ENCODE data around the gene ANKRD40.
"Not testable (repeated sequence)": the region's sequence is repeated elsewhere in the genome, so short reads cannot be mapped to it uniquely, and the experiment has no call there.

Gene ANKRD40

DNA sequence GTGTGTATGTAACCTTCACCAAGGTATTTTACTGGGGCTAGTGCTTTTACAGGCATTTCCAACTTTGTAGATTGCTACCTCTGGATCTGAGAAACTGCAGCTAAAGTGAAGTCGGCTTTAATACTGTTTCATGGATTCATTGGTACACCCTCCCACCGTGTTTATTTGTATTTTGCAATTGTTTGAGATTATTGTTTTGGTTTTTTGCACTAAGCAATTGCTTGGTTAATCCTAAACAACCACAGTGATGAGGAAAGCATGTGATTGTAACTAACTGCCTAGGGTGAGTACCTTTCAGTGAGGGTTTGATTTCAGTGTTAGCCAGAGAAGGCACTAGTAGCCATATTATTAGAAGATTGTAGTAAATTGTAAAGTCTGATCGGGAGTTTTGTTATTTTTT, 15.0 kb upstream of the ANKRD40 start:
- Histone ChIP-seq H3K9me3 (ENCODE audit: low read length) (no peaks in the 10 kb centered on the region), H3K4me1 (ENCODE audit: insufficient read depth, low read length) (peaks cover 15% of the 10 kb centered on the region), H3K36me3 (ENCODE audit: insufficient read depth, low read length) (no peaks in the 10 kb centered on the region), H2AFZ (ENCODE audit: low read depth, low read length) (no peak overlapping the region), H3K27me3 (ENCODE audit: insufficient read depth, low read length) (no peaks in the 10 kb centered on the region), H3K4me3 (ENCODE audit: low read length) (no peak overlapping the region)

- Histone ChIP-seq H3K36me3 (ENCODE audit: insufficient read depth, low read length) (no peaks in the 10 kb centered on the region), H3K27me3 (ENCODE audit: insufficient read depth, low read length) (no peaks in the 10 kb centered on the region)
Measured at GRCh38 chr17:50721194-50722010, 13.7 kb upstream of the ANKRD40 start.

GRCh38 chr17:50719924-50720794, 12.4 kb upstream of the ANKRD40 start:
- no peaks in the 10 kb centered on the region for H3K27me3 ChIP-seq (ENCODE audit: insufficient read depth, low read length)
- H3K4me1 ChIP-seq (ENCODE audit: insufficient read depth, low read length) = peaks cover 15% of the 10 kb centered on the region
- H3K4me3 ChIP-seq (ENCODE audit: low read length) = peak overlapping the region; percentile 81
- H2AFZ ChIP-seq (ENCODE audit: low read depth, low read length) = peak overlapping the region; percentile 68
- H3K9me3 ChIP-seq (ENCODE audit: low read length) = no peaks in the 10 kb centered on the region
- H3K36me3 ChIP-seq (ENCODE audit: insufficient read depth, low read length) = no peaks in the 10 kb centered on the region

More at GRCh38 chr17:50721194-50722010, 13.7 kb upstream of the ANKRD40 start:
- Histone ChIP-seq H3K4me1 (ENCODE audit: insufficient read depth, low read length) (peaks cover 15% of the 10 kb centered on the region), H3K4me3 (ENCODE audit: low read length) (peak overlapping the region; percentile 81), H3K9me3 (ENCODE audit: low read length) (no peaks in the 10 kb centered on the region), H2AFZ (ENCODE audit: low read depth, low read length) (no peak overlapping the region)

DNA sequence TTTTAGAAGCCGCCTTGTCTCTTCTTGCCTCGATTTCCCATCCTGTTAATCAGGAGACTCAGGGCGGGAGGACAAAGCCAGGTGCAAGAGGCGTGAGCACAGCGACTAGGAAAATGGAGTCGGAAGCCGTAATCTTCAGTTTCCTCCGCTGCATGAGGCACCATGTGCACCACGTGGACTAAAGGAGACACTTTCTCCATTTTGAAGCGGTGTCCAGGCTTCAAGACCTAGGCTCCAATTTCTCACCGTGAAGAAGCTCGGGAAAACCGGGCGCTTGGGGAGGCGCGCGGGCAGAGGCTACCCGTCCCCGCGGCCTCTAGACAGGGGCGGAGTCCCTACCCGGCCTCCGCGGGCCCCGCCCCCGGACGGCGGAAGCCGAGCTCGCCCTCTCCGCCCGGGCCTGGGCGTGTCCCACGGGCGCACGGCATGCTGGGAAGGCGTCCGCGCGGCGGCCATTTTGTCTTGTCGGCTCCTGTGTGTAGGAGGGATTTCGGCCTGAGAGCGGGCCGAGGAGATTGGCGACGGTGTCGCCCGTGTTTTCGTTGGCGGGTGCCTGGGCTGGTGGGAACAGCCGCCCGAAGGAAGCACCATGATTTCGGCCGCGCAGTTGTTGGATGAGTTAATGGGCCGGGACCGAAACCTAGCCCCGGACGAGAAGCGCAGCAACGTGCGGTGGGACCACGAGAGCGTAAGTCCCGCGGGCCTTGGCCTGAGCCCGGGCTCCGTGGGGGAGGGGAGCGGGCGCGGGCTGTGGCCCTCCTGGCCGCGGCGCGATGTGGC, 11.6 kb upstream of the ANKRD40 start, which contains the start of gene LUC7L3:
LUC7L3 (plus strand) TSS at position 460 of the 780 bp plus-strand sequence; CDS start at position 590, 130 bp downstream.
- H3K27me3 ChIP-seq (ENCODE audit: insufficient read depth, low read length) = no peaks in the 10 kb centered on the region
- peaks cover 15% of the 10 kb centered on the region for H3K4me1 ChIP-seq (ENCODE audit: insufficient read depth, low read length)
- H3K36me3 ChIP-seq (ENCODE audit: insufficient read depth, low read length) = no peaks in the 10 kb centered on the region
- peak within 1 kb of the TSS; percentile 81 for H3K4me3 ChIP-seq (ENCODE audit: low read length)
- no peaks in the 10 kb centered on the region for H3K9me3 ChIP-seq (ENCODE audit: low read length)
- H2AFZ ChIP-seq (ENCODE audit: low read depth, low read length) = peak within 1 kb of the TSS; percentile 68

DNA sequence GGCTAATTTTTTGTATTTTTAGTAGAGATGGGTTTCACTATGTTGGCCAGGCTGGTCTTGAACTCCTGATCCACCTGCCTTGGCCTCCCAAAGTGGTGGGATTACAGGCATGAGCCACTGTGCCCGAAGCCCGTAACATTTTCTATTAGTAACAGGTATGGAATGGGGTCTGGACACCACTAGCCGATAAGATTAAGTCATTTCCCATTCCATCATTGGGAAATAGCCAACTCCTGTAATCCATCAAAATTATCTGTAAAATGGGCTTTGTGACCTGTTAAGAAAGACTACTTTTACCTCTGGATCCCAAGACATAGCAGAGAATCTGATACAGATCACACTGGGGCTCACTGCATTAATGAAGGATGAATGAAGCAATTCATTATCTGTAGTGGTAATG, 7.8 kb upstream of the ANKRD40 start:
- peaks cover 2% of the 10 kb centered on the region for H3K4me1 ChIP-seq (ENCODE audit: insufficient read depth, low read length)
- no peaks in the 10 kb centered on the region for H3K27me3 ChIP-seq (ENCODE audit: insufficient read depth, low read length)
- no peak overlapping the region for H2AFZ ChIP-seq (ENCODE audit: low read depth, low read length)
- H3K4me3 ChIP-seq (ENCODE audit: low read length) = no peak overlapping the region
- no peaks in the 10 kb centered on the region for H3K36me3 ChIP-seq (ENCODE audit: insufficient read depth, low read length)
- H3K9me3 ChIP-seq (ENCODE audit: low read length) = no peaks in the 10 kb centered on the region

- peaks cover 11% of the 10 kb centered on the region for H3K4me1 ChIP-seq (ENCODE audit: insufficient read depth, low read length)
- H3K9me3 ChIP-seq (ENCODE audit: low read length) = no peaks in the 10 kb centered on the region
- H3K4me3 ChIP-seq (ENCODE audit: low read length) = no peak overlapping the region
- no peaks in the 10 kb centered on the region for H3K27me3 ChIP-seq (ENCODE audit: insufficient read depth, low read length)
- no peaks in the 10 kb centered on the region for H3K36me3 ChIP-seq (ENCODE audit: insufficient read depth, low read length)
- H2AFZ ChIP-seq (ENCODE audit: low read depth, low read length) = no peak overlapping the region
Measured at GRCh38 chr17:50712641-50713040, 4.9 kb upstream of the ANKRD40 start.

GRCh38 chr17:50710650-50711049, 2.9 kb upstream of the ANKRD40 start:
- peaks cover 13% of the 10 kb centered on the region for H3K4me1 ChIP-seq (ENCODE audit: insufficient read depth, low read length)
- H3K4me3 ChIP-seq (ENCODE audit: low read length) = no peak overlapping the region
- no peaks in the 10 kb centered on the region for H3K36me3 ChIP-seq (ENCODE audit: insufficient read depth, low read length)
- H2AFZ ChIP-seq (ENCODE audit: low read depth, low read length) = no peak overlapping the region
- H3K27me3 ChIP-seq (ENCODE audit: insufficient read depth, low read length) = no peaks in the 10 kb centered on the region
- H3K9me3 ChIP-seq (ENCODE audit: low read length) = no peaks in the 10 kb centered on the region

GRCh38 chr17:50710025-50710424, 2.3 kb upstream of the ANKRD40 start:
- H3K27me3 ChIP-seq (ENCODE audit: insufficient read depth, low read length) = no peaks in the 10 kb centered on the region
- peaks cover 13% of the 10 kb centered on the region for H3K4me1 ChIP-seq (ENCODE audit: insufficient read depth, low read length)
- H3K4me3 ChIP-seq (ENCODE audit: low read length) = no peak overlapping the region
- no peaks in the 10 kb centered on the region for H3K9me3 ChIP-seq (ENCODE audit: low read length)
- H2AFZ ChIP-seq (ENCODE audit: low read depth, low read length) = no peak overlapping the region
- H3K36me3 ChIP-seq (ENCODE audit: insufficient read depth, low read length) = no peaks in the 10 kb centered on the region

DNA sequence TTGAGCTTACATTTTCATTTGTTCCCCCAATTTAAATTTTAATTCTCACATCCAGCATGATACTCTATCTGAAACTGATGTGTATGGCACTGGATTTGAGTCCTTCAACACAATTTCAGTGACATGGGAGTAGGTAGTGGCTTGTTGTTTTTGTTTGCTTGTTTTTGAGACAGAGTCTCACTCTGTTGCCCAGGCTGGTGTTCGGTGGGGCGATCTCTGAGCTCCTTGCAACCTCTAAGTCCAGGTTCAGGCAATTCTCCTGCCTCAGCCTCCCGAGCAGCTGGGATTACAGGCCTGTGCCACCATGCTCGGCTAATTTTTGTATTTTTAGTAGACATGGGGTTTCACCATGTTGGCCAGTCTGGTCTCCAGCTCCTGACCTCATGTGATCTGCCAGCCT, 1.3 kb upstream of the ANKRD40 start:
- peak overlapping the region; percentile 96 for H3K4me3 ChIP-seq (ENCODE audit: low read length)
- not testable (repeated sequence) for H3K27me3 ChIP-seq (ENCODE audit: insufficient read depth, low read length); H3K9me3 ChIP-seq (ENCODE audit: low read length); H3K36me3 ChIP-seq (ENCODE audit: insufficient read depth, low read length)
- H3K4me1 ChIP-seq (ENCODE audit: insufficient read depth, low read length) = peaks cover 13% of the 10 kb centered on the region
- H2AFZ ChIP-seq (ENCODE audit: low read depth, low read length) = peak overlapping the region; percentile 93

DNA sequence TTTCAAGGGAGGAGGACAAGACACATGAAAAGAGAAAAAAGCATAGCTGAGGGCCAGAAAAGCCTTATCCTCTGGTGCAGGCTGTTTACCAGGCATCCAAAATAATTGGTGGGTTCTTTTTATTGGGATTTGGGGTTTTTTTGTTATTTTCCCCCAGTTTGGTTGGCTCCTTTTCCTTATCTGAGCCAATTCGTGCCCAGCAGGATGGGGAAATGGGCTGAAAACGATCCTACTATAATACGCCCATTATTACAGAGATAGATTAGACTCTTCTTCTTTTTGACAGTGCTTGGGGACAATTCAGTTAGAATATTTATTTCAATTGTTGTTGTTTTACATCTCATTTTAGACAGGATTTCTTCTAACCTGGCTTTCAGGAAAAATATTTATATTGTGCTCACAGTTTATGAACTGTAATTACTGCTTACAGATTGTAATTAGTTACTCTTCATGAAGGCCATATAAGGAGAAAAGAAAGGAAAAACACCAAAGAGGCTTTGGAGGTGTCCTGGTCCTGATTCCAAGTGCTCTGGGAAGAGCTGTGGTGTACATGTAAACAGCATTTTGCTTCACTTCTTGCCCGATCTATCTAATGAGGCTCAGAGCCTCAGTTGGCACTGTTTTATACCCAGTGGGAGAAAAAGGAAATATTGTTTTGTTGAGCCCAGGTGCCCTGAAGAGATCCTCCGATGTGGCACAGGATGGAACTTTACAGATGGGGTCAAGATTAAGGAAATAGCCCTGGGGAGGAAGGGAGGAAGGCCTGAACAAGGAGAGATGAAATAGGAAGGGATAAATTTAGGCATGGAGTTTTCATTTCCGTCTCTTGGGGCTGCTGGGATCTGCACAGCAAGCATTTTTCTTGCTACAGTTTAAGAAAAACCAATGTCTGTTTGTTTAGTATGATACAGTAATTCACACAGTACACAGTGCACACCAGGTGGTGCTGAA, 611 bp upstream of the ANKRD40 start:
- H3K9me3 ChIP-seq (ENCODE audit: low read length) = no peaks in the 10 kb centered on the region
- H3K4me3 ChIP-seq (ENCODE audit: low read length) = peak overlapping the region; percentile 96
- peaks cover 7% of the 10 kb centered on the region for H3K36me3 ChIP-seq (ENCODE audit: insufficient read depth, low read length)
- peak overlapping the region; percentile 93 for H2AFZ ChIP-seq (ENCODE audit: low read depth, low read length)
- no peaks in the 10 kb centered on the region for H3K27me3 ChIP-seq (ENCODE audit: insufficient read depth, low read length)
- H3K4me1 ChIP-seq (ENCODE audit: insufficient read depth, low read length) = peaks cover 13% of the 10 kb centered on the region

DNA sequence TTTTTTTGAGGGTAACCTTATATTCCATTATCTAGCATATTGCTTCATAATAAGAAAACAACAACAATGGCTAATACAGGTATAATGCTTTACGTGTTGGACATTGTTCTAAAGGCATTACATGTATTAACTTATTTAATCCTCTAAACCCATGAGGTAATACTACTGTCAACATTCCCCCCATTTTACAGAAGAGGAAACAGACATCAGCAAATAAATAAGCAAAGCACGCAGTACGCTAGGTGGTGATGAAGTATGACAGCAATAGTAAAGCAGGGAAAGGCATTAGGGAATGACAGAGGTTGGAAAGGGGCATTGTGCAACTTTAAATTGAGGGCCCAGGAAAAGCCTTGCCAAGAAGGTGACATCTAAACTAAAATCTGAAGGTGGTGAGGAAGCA, 4.6 kb downstream of the ANKRD40 start:
- H3K4me1 ChIP-seq (ENCODE audit: insufficient read depth, low read length) = peaks cover 2% of the 10 kb centered on the region
- no peak overlapping the region for H3K4me3 ChIP-seq (ENCODE audit: low read length)
- H3K36me3 ChIP-seq (ENCODE audit: insufficient read depth, low read length) = peaks cover 43% of the 10 kb centered on the region
- H3K9me3 ChIP-seq (ENCODE audit: low read length) = no peaks in the 10 kb centered on the region
- no peaks in the 10 kb centered on the region for H3K27me3 ChIP-seq (ENCODE audit: insufficient read depth, low read length)
- no peak overlapping the region for H2AFZ ChIP-seq (ENCODE audit: low read depth, low read length)

- H3K36me3 ChIP-seq (ENCODE audit: insufficient read depth, low read length) = peaks cover 74% of the 10 kb centered on the region
- no peaks in the 10 kb centered on the region for H3K4me1 ChIP-seq (ENCODE audit: insufficient read depth, low read length)
- no peaks in the 10 kb centered on the region for H3K27me3 ChIP-seq (ENCODE audit: insufficient read depth, low read length)
- H2AFZ ChIP-seq (ENCODE audit: low read depth, low read length) = no peak overlapping the region
- no peak overlapping the region for H3K4me3 ChIP-seq (ENCODE audit: low read length)
- no peaks in the 10 kb centered on the region for H3K9me3 ChIP-seq (ENCODE audit: low read length)
Measured at GRCh38 chr17:50699410-50699809, 8.3 kb downstream of the ANKRD40 start.

Measured in neuron (in vitro differentiated cells).